GM12892 (cell line): ENCODE results near the gene TRIM25.

ENCODE experiments used
- POLR2A ChIP-seq: IDR thresholded peaks from 2 replicates; pipeline ENCODE4 v1.6.1; 2011; ENCODE audit warnings: low read depth, low read length, control low read depth
- POLR2AphosphoS5 ChIP-seq: IDR thresholded peaks from 2 replicates; pipeline ENCODE4 v1.6.1; 2011; ENCODE audit warnings: low read depth, low read length, control low read depth

DNA sequence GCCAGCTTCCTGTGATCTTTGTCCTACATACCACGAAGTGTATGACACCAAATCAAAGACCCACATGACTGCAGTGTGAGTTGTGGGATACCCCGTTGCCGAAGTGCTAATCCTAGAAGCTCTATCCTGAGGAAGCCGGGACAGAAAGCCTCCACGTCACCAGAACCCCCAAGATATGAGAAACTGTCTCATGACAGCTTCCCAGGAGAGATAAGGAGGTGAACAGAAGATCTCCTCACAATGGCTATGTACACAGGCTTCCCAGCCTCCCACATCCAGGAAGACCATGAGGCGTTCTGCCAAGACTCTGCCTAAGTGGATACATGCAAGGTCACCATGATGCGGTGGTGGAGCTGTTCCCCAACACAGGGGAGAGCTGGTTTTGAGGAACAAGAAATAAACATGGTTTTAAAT is 37.1 kb downstream of the TRIM25 start:
- TF ChIP-seq POLR2AphosphoS5 (no peak), POLR2A (no peak)
